HL-60 (cell line): ENCODE data around the gene LUZP2.

Source experiments
- DNase-seq, 2 experiments: peaks; one replicate each; pipeline ENCODE4 v3.0.0-alpha.2; 2010 to 2020; ENCODE audit warnings: low read depth in 1 of 2, low spot score in 1 of 2
- H3K27ac ChIP-seq: fragments of 250-450 bp; sonication (Bioruptor Pico); replicated peaks from 2 replicates; pipeline ENCODE4 v1.5.1; 2020; ENCODE audit warnings: mild to moderate bottlenecking, moderate library complexity
- H3K27me3 ChIP-seq: fragments of 250-450 bp; sonication (Bioruptor Pico); 2 replicates; pipeline ENCODE4 v1.5.1; 2021; ENCODE audit warnings: mild to moderate bottlenecking, moderate library complexity; ENCODE audit not compliant: insufficient read depth, poor library complexity, severe bottlenecking
- H3K4me3 ChIP-seq: replicated peaks from 2 replicates; pipeline ENCODE4 v1.5.1; 2011; ENCODE audit warnings: mild to moderate bottlenecking, control low read depth, low read length; ENCODE audit not compliant: insufficient read depth
- GABPA ChIP-seq: IDR thresholded peaks from 2 replicates; pipeline ENCODE4 v1.6.1; 2012; ENCODE audit warnings: low read depth
- POLR2AphosphoS5 ChIP-seq: IDR thresholded peaks from 2 replicates; pipeline ENCODE4 v1.6.1; 2012; ENCODE audit warnings: low read depth
- SPI1 ChIP-seq: IDR thresholded peaks from 2 replicates; pipeline ENCODE4 v1.6.1; 2012; ENCODE audit warnings: low read depth, mild to moderate bottlenecking, borderline replicate concordance
- TF ChIP-seq, protein P1 (sequence below): IDR thresholded peaks from 2 replicates; pipeline ENCODE4 v1.6.1; 2012; ENCODE audit warnings: low read depth; ENCODE audit not compliant: insufficient replicate concordance
- TF ChIP-seq, protein P2 (sequence below): IDR thresholded peaks from one replicate; pipeline ENCODE4 v1.5.1; 2011; ENCODE audit warnings: low read length, control low read depth, inconsistent platforms; ENCODE audit not compliant: insufficient read depth

Gene LUZP2

DNA sequence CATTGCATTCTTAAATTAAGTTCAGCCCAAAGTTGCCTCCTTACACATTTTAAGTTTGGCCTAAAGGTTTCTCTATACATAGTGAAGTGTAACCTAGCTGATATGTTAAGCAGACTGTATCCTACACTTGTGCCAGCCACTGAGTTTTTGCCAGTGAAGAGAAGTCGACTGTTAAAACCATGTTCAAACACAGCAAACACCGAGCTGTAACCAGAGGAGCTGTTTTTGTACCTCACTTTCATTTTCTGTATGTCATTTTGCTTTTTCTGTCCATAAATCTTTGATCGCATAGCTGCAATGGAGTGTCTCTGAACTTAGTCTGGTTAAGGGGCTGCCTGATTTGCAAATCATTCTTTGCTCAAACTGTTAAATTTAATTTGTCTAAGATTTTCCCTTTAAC lies 403.7 kb downstream of the LUZP2 start:
- H3K27me3 ChIP-seq = no peaks in the 10 kb centered on the region
- H3K27ac ChIP-seq = no peak overlapping the region
- TF ChIP-seq POLR2AphosphoS5 = no peak
- no peak for TF ChIP-seq GABPA
- TF ChIP-seq, protein P1, sequence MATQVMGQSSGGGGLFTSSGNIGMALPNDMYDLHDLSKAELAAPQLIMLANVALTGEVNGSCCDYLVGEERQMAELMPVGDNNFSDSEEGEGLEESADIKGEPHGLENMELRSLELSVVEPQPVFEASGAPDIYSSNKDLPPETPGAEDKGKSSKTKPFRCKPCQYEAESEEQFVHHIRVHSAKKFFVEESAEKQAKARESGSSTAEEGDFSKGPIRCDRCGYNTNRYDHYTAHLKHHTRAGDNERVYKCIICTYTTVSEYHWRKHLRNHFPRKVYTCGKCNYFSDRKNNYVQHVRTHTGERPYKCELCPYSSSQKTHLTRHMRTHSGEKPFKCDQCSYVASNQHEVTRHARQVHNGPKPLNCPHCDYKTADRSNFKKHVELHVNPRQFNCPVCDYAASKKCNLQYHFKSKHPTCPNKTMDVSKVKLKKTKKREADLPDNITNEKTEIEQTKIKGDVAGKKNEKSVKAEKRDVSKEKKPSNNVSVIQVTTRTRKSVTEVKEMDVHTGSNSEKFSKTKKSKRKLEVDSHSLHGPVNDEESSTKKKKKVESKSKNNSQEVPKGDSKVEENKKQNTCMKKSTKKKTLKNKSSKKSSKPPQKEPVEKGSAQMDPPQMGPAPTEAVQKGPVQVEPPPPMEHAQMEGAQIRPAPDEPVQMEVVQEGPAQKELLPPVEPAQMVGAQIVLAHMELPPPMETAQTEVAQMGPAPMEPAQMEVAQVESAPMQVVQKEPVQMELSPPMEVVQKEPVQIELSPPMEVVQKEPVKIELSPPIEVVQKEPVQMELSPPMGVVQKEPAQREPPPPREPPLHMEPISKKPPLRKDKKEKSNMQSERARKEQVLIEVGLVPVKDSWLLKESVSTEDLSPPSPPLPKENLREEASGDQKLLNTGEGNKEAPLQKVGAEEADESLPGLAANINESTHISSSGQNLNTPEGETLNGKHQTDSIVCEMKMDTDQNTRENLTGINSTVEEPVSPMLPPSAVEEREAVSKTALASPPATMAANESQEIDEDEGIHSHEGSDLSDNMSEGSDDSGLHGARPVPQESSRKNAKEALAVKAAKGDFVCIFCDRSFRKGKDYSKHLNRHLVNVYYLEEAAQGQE = no peak
- TF ChIP-seq, protein P2, sequence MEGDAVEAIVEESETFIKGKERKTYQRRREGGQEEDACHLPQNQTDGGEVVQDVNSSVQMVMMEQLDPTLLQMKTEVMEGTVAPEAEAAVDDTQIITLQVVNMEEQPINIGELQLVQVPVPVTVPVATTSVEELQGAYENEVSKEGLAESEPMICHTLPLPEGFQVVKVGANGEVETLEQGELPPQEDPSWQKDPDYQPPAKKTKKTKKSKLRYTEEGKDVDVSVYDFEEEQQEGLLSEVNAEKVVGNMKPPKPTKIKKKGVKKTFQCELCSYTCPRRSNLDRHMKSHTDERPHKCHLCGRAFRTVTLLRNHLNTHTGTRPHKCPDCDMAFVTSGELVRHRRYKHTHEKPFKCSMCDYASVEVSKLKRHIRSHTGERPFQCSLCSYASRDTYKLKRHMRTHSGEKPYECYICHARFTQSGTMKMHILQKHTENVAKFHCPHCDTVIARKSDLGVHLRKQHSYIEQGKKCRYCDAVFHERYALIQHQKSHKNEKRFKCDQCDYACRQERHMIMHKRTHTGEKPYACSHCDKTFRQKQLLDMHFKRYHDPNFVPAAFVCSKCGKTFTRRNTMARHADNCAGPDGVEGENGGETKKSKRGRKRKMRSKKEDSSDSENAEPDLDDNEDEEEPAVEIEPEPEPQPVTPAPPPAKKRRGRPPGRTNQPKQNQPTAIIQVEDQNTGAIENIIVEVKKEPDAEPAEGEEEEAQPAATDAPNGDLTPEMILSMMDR = no peak
- TF ChIP-seq SPI1 = no peak
- H3K4me3 ChIP-seq = no peak overlapping the region
- DNase-seq = no peak

DNA sequence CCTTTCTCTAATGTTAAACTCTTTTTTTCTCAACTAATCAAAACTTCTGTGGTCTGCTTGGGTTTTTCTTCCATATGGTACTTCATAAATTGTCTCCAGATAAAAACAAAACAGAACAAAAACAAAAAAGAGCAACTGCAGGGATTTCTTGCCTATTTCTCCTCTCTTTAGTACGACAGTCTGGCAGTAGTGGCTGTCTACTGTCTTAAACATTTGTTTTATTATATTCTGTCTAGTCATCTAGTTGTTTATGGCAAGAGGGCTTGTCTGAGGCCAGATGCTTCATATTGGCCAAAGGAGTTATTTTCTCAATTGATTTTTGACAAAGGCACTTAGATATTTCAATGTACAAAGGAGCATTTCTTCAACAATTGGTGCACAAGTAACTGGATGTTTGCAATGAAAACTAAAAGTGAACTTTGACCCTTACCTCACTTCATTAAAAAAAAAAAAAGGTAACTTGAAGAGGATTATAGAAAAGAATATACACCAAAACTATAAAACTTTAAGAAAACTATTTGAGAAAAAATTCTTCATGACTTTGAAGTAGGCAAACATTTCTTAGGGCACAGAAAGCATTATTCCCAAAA lies 404.2 kb downstream of the LUZP2 start:
- TF ChIP-seq GABPA (no peak), POLR2AphosphoS5 (no peak), SPI1 (no peak)
- TF ChIP-seq, protein P2 = no peak
- TF ChIP-seq, protein P1 = no peak
- no peak overlapping the region for H3K27ac ChIP-seq
- DNase-seq = no peak
- H3K4me3 ChIP-seq = no peak overlapping the region
- no peaks in the 10 kb centered on the region for H3K27me3 ChIP-seq

DNA sequence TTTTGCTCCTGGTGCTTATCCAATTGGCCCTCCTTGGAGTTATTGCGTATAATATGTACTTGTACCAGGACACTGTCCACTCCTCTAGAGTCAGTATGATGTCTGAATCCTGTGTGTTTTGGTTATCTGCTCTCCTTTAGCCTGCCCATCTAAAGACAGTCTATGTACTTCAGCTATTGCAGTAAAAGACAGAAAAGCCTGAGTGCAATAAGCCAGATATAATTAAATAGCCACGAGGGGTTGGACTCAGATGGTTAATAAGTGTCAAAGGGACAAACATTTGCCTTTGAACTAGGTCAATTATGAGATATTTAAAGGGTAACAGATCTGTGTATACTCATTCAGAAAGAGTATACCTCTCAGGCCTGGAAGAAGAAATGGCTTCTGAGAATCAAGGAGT lies 406.7 kb downstream of the LUZP2 start:
- H3K27me3 ChIP-seq = no peaks in the 10 kb centered on the region
- no peak overlapping the region for H3K27ac ChIP-seq
- DNase-seq = no peak
- TF ChIP-seq POLR2AphosphoS5 (no peak), GABPA (no peak), SPI1 (no peak)
- TF ChIP-seq, protein P1 = no peak
- TF ChIP-seq, protein P2 = no peak
- H3K4me3 ChIP-seq = no peak overlapping the region
